CD14-positive monocyte (primary cell): ENCODE data around the gene KLRK1. TPM values are rescaled to one million over a fixed set of nuclear protein-coding genes. Genes with fewer than 3 reads are reported as not detected.

Source experiments
- DNase-seq, 3 donors: peaks; one replicate each; pipeline ENCODE4 v3.0.0-alpha.2; 2011 to 2022
- H2AFZ ChIP-seq: 2 replicates; pipeline ENCODE4 v1.6.0; 2012; ENCODE audit warnings: mild to moderate bottlenecking, low read depth, low read length, inconsistent platforms; ENCODE audit not compliant: insufficient read depth, poor library complexity, severe bottlenecking
- H3K27ac ChIP-seq, 2 donors: 1 replicate in 1 of 2; 2 replicates in 1 of 2; pipeline ENCODE4 v1.5.1; 2012 to 2013; ENCODE audit warnings: low read length in 2 of 2, control low read depth in 1 of 2, inconsistent platforms in 1 of 2, low read depth in 1 of 2, mild to moderate bottlenecking in 1 of 2
- H3K27me3 ChIP-seq, 2 donors: one replicate each; pipeline versions ENCODE4 v1.6.0 to v1.6.1; 2011 to 2013; ENCODE audit warnings: low read length in 2 of 2; ENCODE audit not compliant: control insufficient read depth in 2 of 2, insufficient read depth in 2 of 2
- H3K36me3 ChIP-seq, 2 donors: replicated peaks in 1 of 2; 1 replicate in 1 of 2; 2 replicates in 1 of 2; pipeline versions ENCODE4 v1.5.1 to v1.6.1; 2012 to 2013; ENCODE audit warnings: low read length in 2 of 2, control low read depth in 1 of 2, inconsistent platforms in 1 of 2, mild to moderate bottlenecking in 1 of 2; ENCODE audit not compliant: insufficient read depth in 2 of 2, control insufficient read depth in 1 of 2
- H3K4me1 ChIP-seq, 2 donors: 1 replicate in 1 of 2; 2 replicates in 1 of 2; pipeline versions ENCODE4 v1.5.1 to v1.6.1; 2012 to 2013; ENCODE audit warnings: low read length in 2 of 2, control low read depth in 1 of 2, inconsistent platforms in 1 of 2, mild to moderate bottlenecking in 1 of 2, moderate library complexity in 1 of 2; ENCODE audit not compliant: insufficient read depth in 2 of 2, control insufficient read depth in 1 of 2
- H3K4me2 ChIP-seq: replicated peaks from 2 replicates; pipeline ENCODE3; 2012; ENCODE audit warnings: low read length, moderate library complexity, mild to moderate bottlenecking; ENCODE audit not compliant: poor library complexity, severe bottlenecking; ENCODE audit errors: extremely low read depth
- H3K4me3 ChIP-seq, 3 experiments: fragments of 200-600 bp in 1 of 3; sonication (generic) in 1 of 3; replicated peaks in 1 of 3; 1 replicate in 2 of 3; 2 replicates in 1 of 3; pipeline ENCODE4 v1.5.1; 2011 to 2013; ENCODE audit warnings: low read length in 3 of 3, mild to moderate bottlenecking in 3 of 3, control low read depth in 2 of 3, low read depth in 2 of 3, inconsistent platforms in 1 of 3, moderate library complexity in 1 of 3
- H3K79me2 ChIP-seq: 2 replicates; pipeline ENCODE4 v1.6.0; 2012; ENCODE audit warnings: mild to moderate bottlenecking, control low read depth, inconsistent platforms, low read length, moderate library complexity; ENCODE audit not compliant: insufficient read depth
- H3K9ac ChIP-seq: 2 replicates; pipeline ENCODE4 v1.6.0; 2017; ENCODE audit warnings: low read length, mild to moderate bottlenecking; ENCODE audit not compliant: insufficient read depth, poor library complexity, severe bottlenecking
- H3K9me3 ChIP-seq, 2 donors: replicated peaks in 1 of 2; 1 replicate in 1 of 2; 2 replicates in 1 of 2; pipeline versions ENCODE4 v1.5.1 to v1.6.1; 2012 to 2013; ENCODE audit warnings: low read length in 2 of 2, control low read depth in 1 of 2; ENCODE audit not compliant: control insufficient read depth in 1 of 2, insufficient read depth in 1 of 2
- H4K20me1 ChIP-seq: 2 replicates; pipeline ENCODE4 v1.6.0; 2012; ENCODE audit warnings: mild to moderate bottlenecking, low read length, control low read depth, moderate library complexity; ENCODE audit not compliant: insufficient read depth
- H3K27ac Mint-ChIP-seq, 7 donors: one replicate each; pipeline ENCODE4 v1.8.0; 2020; ENCODE audit warnings: mild to moderate bottlenecking in 7 of 7, mixed read lengths in 7 of 7, moderate library complexity in 6 of 7, inconsistent platforms in 2 of 7
- H3K27me3 Mint-ChIP-seq, 3 donors: one replicate each; pipeline ENCODE4 v1.8.0; 2021 to 2022; ENCODE audit warnings: low read depth in 3 of 3, mild to moderate bottlenecking in 3 of 3, mixed read lengths in 3 of 3, moderate library complexity in 3 of 3, inconsistent platforms in 1 of 3
- H3K36me3 Mint-ChIP-seq, 2 donors: one replicate each; pipeline ENCODE4 v1.8.0; 2020; ENCODE audit warnings: mixed read lengths in 2 of 2, inconsistent platforms in 1 of 2, mild to moderate bottlenecking in 1 of 2
- H3K4me1 Mint-ChIP-seq: one replicate; pipeline ENCODE4 v1.8.0; 2020; ENCODE audit warnings: mild to moderate bottlenecking, mixed read lengths
- H3K4me3 Mint-ChIP-seq, 2 donors: one replicate each; pipeline ENCODE4 v1.8.0; 2020; ENCODE audit warnings: mild to moderate bottlenecking in 2 of 2, mixed read lengths in 2 of 2, moderate library complexity in 1 of 2
- H3K9me3 Mint-ChIP-seq, 7 donors: one replicate each; pipeline ENCODE4 v1.8.0; 2020 to 2022; ENCODE audit warnings: mixed read lengths in 7 of 7, mild to moderate bottlenecking in 6 of 7, moderate library complexity in 6 of 7, inconsistent platforms in 2 of 7
- WGBS: methylation state at CpG from one replicate; pipeline ENCODE4 v1.1.5; 2013; ENCODE audit warnings: missing lambda C conversion rate; ENCODE audit not compliant: insufficient coverage; 5-methylcytosine and 5-hydroxymethylcytosine counted together
- intact Hi-C, 2 donors: fragments of 100-400 bp; cut with micrococcal nuclease; formaldehyde crosslinking; loops; one replicate each; pipeline versions ENCODE4 v1.15.0 to v1.15.1; 2023
- polyA plus RNA-seq, 3 donors: library from polyadenylated mRNA; depleted of rRNA in 1 of 3; unstranded in 2 of 3; stranded (reverse) in 1 of 3; fragments of 300-500 nt in 2 of 3; fragments of >200 nt in 1 of 3; fragmentation: Illumina TruSeq in 2 of 3; gene quantifications; 1 replicate in 2 of 3; 2 replicates in 1 of 3; pipeline ENCODE4 v1.2.3, GENCODE V29; 2012 to 2021
- TF ChIP-seq, protein P1 (sequence below): fragments of 200-600 bp; IDR thresholded peaks from one replicate; pipeline ENCODE4 v1.8.0; 2022; ENCODE audit warnings: antibody characterized with exemption, mild to moderate bottlenecking

The KLRK1 gene
- polyA plus RNA-seq, 3 donors: 0.05 to 1.3 (median 1.3) TPM

DNA sequence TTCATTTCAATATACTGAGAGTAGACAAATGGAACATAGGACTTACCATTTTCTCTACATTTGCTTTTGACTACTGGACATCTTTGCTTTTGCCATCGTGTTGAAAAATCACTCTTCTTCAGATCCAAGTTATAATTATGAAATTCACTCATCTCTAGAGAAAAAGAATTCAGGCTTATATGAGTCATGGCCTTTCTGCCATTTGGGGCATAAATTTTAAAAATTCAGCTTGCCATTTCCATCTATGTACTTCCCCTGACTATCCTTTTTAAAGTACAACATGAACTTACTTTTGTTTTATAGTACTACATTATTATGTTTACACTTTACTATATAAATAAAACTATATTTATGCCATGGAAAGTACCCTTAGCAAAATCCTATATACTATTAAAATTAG is 3.0 kb downstream of the KLRK1 start:
- Mint-ChIP-seq H3K36me3 (no peaks in the 10 kb centered on the region), H3K27ac (no peak overlapping the region), H3K4me1 (peaks cover 9% of the 10 kb centered on the region), H3K9me3 (peaks cover 0 to 7% (median 3%) of the 10 kb centered on the region in 7 donors), H3K27me3 (peaks cover 10 to 19% (median 11%) of the 10 kb centered on the region in 3 donors), H3K4me3 (no peak overlapping the region)
- H3K4me3 ChIP-seq: no peak overlapping the region
- no peaks in the 10 kb centered on the region for H3K9me3 ChIP-seq
- H4K20me1 ChIP-seq: no peaks in the 10 kb centered on the region
- no peaks in the 10 kb centered on the region for H3K36me3 ChIP-seq
- no CpG with 5 or more reads among the region's 1 CpG for WGBS
- TF ChIP-seq, protein P1, sequence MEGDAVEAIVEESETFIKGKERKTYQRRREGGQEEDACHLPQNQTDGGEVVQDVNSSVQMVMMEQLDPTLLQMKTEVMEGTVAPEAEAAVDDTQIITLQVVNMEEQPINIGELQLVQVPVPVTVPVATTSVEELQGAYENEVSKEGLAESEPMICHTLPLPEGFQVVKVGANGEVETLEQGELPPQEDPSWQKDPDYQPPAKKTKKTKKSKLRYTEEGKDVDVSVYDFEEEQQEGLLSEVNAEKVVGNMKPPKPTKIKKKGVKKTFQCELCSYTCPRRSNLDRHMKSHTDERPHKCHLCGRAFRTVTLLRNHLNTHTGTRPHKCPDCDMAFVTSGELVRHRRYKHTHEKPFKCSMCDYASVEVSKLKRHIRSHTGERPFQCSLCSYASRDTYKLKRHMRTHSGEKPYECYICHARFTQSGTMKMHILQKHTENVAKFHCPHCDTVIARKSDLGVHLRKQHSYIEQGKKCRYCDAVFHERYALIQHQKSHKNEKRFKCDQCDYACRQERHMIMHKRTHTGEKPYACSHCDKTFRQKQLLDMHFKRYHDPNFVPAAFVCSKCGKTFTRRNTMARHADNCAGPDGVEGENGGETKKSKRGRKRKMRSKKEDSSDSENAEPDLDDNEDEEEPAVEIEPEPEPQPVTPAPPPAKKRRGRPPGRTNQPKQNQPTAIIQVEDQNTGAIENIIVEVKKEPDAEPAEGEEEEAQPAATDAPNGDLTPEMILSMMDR: no peak
- H3K4me1 ChIP-seq: peaks cover 2 to 3% of the 10 kb centered on the region in 2 donors
- no peak overlapping the region for H2AFZ ChIP-seq
- H3K27ac ChIP-seq: no peak overlapping the region
- no peak overlapping the region for H3K4me2 ChIP-seq
- peaks cover 0 to 24% of the 10 kb centered on the region in 2 donors for H3K27me3 ChIP-seq
- intact Hi-C loops: no loop called here
- no peak for DNase-seq
- no peaks in the 10 kb centered on the region for H3K79me2 ChIP-seq
- no peak overlapping the region for H3K9ac ChIP-seq

DNA sequence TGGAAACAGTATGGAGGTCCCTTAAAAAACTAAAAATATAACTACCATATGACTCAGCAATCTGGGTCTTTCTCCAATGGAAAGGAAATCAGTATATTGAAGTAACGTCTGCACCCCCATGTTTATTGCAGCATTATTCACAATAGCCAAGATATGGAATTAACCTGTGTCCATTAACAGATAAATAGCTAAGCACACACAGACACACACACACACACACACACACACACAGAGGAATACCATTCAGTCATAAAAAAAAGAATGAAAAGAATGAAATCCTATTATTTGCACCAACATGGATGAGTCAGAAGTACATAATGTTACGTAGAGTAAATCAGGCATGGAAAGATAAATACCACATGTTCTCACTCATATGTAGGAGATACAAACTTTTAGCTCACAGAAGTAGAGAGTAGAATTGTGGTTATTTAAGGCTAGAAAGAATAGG is 4.7 kb downstream of the KLRK1 start:
- Histone ChIP-seq H3K4me3 (no peak overlapping the region), H3K27ac (no peak overlapping the region), H4K20me1 (no peaks in the 10 kb centered on the region), H3K4me1 (no peaks in the 10 kb centered on the region), H2AFZ (no peak overlapping the region), H3K9me3 (no peaks in the 10 kb centered on the region), H3K4me2 (no peak overlapping the region), H3K79me2 (no peaks in the 10 kb centered on the region), H3K27me3 (peaks cover 0 to 22% of the 10 kb centered on the region in 2 donors), H3K9ac (no peak overlapping the region), H3K36me3 (no peaks in the 10 kb centered on the region)
- WGBS: no CpG with 5 or more reads among the region's 2 CpGs
- DNase-seq: no peak
- intact Hi-C loops: no loop called here
- TF ChIP-seq, protein P1: no peak
- peaks cover 0 to 7% (median 3%) of the 10 kb centered on the region in 7 donors for H3K9me3 Mint-ChIP-seq
- peaks cover 6% of the 10 kb centered on the region for H3K4me1 Mint-ChIP-seq
- no peaks in the 10 kb centered on the region for H3K36me3 Mint-ChIP-seq
- H3K27ac Mint-ChIP-seq: no peak overlapping the region
- peaks cover 11 to 19% (median 12%) of the 10 kb centered on the region in 3 donors for H3K27me3 Mint-ChIP-seq
- H3K4me3 Mint-ChIP-seq: no peak overlapping the region
